GM18502 (cell line): ENCODE data around the gene EARS2.

Experiments
- ATAC-seq: cut with Tn5 transposase; IDR thresholded peaks from one replicate; pipeline ENCODE4 v1.9.1; 2021; ENCODE audit warnings: mild to moderate bottlenecking; ENCODE audit not compliant: unreplicated experiment, poor library complexity

The EARS2 gene

GRCh38 chr16:23509441-23509754 lies 47.8 kb downstream of the EARS2 start:
- no peak for ATAC-seq

GRCh38 chr16:23508589-23509440 lies 48.3 kb downstream of the EARS2 start:
- no peak for ATAC-seq

GRCh38 chr16:23506606-23506994 lies 50.5 kb downstream of the EARS2 start:
- no peak for ATAC-seq

GRCh38 chr16:23505671-23506605 lies 51.2 kb downstream of the EARS2 start:
- ATAC-seq: no peak

GRCh38 chr16:23505180-23505665 lies 51.9 kb downstream of the EARS2 start:
- peak; percentile 22 for ATAC-seq

- ATAC-seq: peak; percentile 61
Measured at GRCh38 chr16:23504453-23505179, 52.5 kb downstream of the EARS2 start.

GRCh38 chr16:23504076-23504452 lies 53.1 kb downstream of the EARS2 start:
- ATAC-seq: no peak

- no peak for ATAC-seq
Measured at GRCh38 chr16:23502466-23502865, 54.7 kb downstream of the EARS2 start.

- no peak for ATAC-seq
Measured at GRCh38 chr16:23501291-23501690, 55.9 kb downstream of the EARS2 start.

- ATAC-seq: no peak
Measured at GRCh38 chr16:23500862-23501225, 56.3 kb downstream of the EARS2 start.

GRCh38 chr16:23500212-23500861 lies 56.8 kb downstream of the EARS2 start:
- no peak for ATAC-seq

GRCh38 chr16:23499801-23500200 lies 57.3 kb downstream of the EARS2 start:
- ATAC-seq: no peak

- ATAC-seq: no peak
Measured at GRCh38 chr16:23498863-23499262, 58.3 kb downstream of the EARS2 start.

- no peak for ATAC-seq
Measured at GRCh38 chr16:23497543-23497868, 59.6 kb downstream of the EARS2 start.

- no peak for ATAC-seq
Measured at GRCh38 chr16:23496821-23497542, 60.2 kb downstream of the EARS2 start.

- ATAC-seq: no peak
Measured at GRCh38 chr16:23495671-23496070, 61.5 kb downstream of the EARS2 start.

- ATAC-seq: no peak
Measured at GRCh38 chr16:23494188-23494587, 63.0 kb downstream of the EARS2 start.

GRCh38 chr16:23491490-23492391 lies 65.4 kb downstream of the EARS2 start:
- ATAC-seq: no peak

GRCh38 chr16:23486480-23486879 lies 70.7 kb downstream of the EARS2 start:
- no peak for ATAC-seq
